Fibroblast of lung (primary cell): ENCODE results near the gene NIT1. TPM values are rescaled to one million over a fixed set of nuclear protein-coding genes. Genes with fewer than 3 reads are reported as not detected.

ENCODE experiments used
- DNase-seq, 2 donors: peaks; one replicate each; pipeline versions ENCODE4 v3.0.0 to v3.0.0-alpha.2; 2010; ENCODE audit warnings: low read depth in 2 of 2
- H2AFZ ChIP-seq: 2 replicates; pipeline ENCODE4 v1.5.1; 2012; ENCODE audit warnings: low read length, control low read depth, inconsistent platforms
- H3K27ac ChIP-seq: 2 replicates; pipeline ENCODE4 v1.5.1; 2011; ENCODE audit warnings: low read length, control low read depth; ENCODE audit not compliant: insufficient read depth
- H3K27me3 ChIP-seq: 2 replicates; pipeline ENCODE4 v1.5.1; 2011; ENCODE audit warnings: mild to moderate bottlenecking, low read length; ENCODE audit not compliant: control insufficient read depth, insufficient read depth
- H3K36me3 ChIP-seq: 2 replicates; pipeline ENCODE4 v1.5.1; 2011; ENCODE audit warnings: low read length; ENCODE audit not compliant: control insufficient read depth, insufficient read depth
- H3K4me1 ChIP-seq: 2 replicates; pipeline ENCODE4 v1.5.1; 2011; ENCODE audit warnings: low read length; ENCODE audit not compliant: control insufficient read depth, insufficient read depth; ENCODE audit errors: extremely low read depth
- H3K4me2 ChIP-seq: 2 replicates; pipeline ENCODE4 v1.5.1; 2011; ENCODE audit warnings: low read length, control low read depth; ENCODE audit not compliant: insufficient read depth; ENCODE audit errors: extremely low read depth
- H3K4me3 ChIP-seq, 4 experiments: fragments of 200-600 bp in 1 of 4; sonication (generic) in 1 of 4; replicated peaks in 1 of 4; 2 replicates each; pipeline ENCODE4 v1.5.1; 2011 to 2016; ENCODE audit warnings: low read length in 4 of 4, low read depth in 3 of 4, mild to moderate bottlenecking in 3 of 4, control low read depth in 2 of 4, inconsistent platforms in 1 of 4, mixed read lengths in 1 of 4; ENCODE audit not compliant: insufficient read depth in 1 of 4; ENCODE audit errors: control extremely low read depth in 1 of 4
- H3K79me2 ChIP-seq: 2 replicates; pipeline ENCODE4 v1.5.1; 2012; ENCODE audit warnings: mild to moderate bottlenecking, low read length, inconsistent platforms; ENCODE audit not compliant: control insufficient read depth, insufficient read depth
- H3K9ac ChIP-seq: 2 replicates; pipeline ENCODE4 v1.5.1; 2011; ENCODE audit warnings: mild to moderate bottlenecking, low read length, control low read depth; ENCODE audit not compliant: insufficient read depth
- H3K9me3 ChIP-seq: 2 replicates; pipeline ENCODE4 v1.5.1; 2012; ENCODE audit warnings: low read depth, low read length; ENCODE audit not compliant: control insufficient read depth, insufficient read depth
- H4K20me1 ChIP-seq: 2 replicates; pipeline ENCODE4 v1.5.1; 2011; ENCODE audit warnings: low read length; ENCODE audit not compliant: control insufficient read depth, insufficient read depth; ENCODE audit errors: extremely low read depth
- EZH2 ChIP-seq: IDR thresholded peaks from 2 replicates; pipeline ENCODE4 v1.5.1; 2012; ENCODE audit warnings: low read length, control low read depth, mild to moderate bottlenecking; ENCODE audit errors: missing control alignments
- polyA plus RNA-seq, 2 donors: library from polyadenylated mRNA; depleted of rRNA in 1 of 2; stranded (reverse) in 1 of 2; unstranded in 1 of 2; fragments of >200 nt; gene quantifications; 2 replicates each; pipeline ENCODE4 v1.2.1, GENCODE V29; 2011 to 2012; ENCODE audit warnings: missing spikeins in 1 of 2
- total RNA-seq: library from RNA; depleted of rRNA; stranded (reverse); fragments of >200 nt; gene quantifications from 2 replicates; pipeline ENCODE4 v1.2.1, GENCODE V29; 2014
- TF ChIP-seq, protein P1 (sequence below), 2 donors: IDR thresholded peaks in 1 of 2; conservative IDR thresholded peaks in 1 of 2; 1 replicate in 1 of 2; 2 replicates in 1 of 2; pipeline ENCODE4 v1.5.1; 2011 to 2012; ENCODE audit warnings: low read length in 2 of 2, control low read depth in 1 of 2, inconsistent platforms in 1 of 2, low read depth in 1 of 2, mild to moderate bottlenecking in 1 of 2

Gene NIT1
- total and polyA plus RNA-seq, 2 donors (not counting 1 experiment from before 2014, with no cell fraction given): 30.6 to 42.6 TPM

GRCh38 chr1:161095230-161095629 is 22.7 kb upstream of the NIT1 start:
- Histone ChIP-seq H3K36me3 (no peaks in the 10 kb centered on the region), H3K9ac (no peak overlapping the region), H3K4me3 (no peak overlapping the region), H3K27me3 (no peaks in the 10 kb centered on the region), H3K27ac (no peak overlapping the region), H3K4me2 (no peak overlapping the region), H3K79me2 (no peaks in the 10 kb centered on the region), H4K20me1 (no peaks in the 10 kb centered on the region), H2AFZ (no peak overlapping the region), H3K9me3 (no peaks in the 10 kb centered on the region), H3K4me1 (peaks cover 11% of the 10 kb centered on the region)
- no peak for DNase-seq
- TF ChIP-seq, protein P1, sequence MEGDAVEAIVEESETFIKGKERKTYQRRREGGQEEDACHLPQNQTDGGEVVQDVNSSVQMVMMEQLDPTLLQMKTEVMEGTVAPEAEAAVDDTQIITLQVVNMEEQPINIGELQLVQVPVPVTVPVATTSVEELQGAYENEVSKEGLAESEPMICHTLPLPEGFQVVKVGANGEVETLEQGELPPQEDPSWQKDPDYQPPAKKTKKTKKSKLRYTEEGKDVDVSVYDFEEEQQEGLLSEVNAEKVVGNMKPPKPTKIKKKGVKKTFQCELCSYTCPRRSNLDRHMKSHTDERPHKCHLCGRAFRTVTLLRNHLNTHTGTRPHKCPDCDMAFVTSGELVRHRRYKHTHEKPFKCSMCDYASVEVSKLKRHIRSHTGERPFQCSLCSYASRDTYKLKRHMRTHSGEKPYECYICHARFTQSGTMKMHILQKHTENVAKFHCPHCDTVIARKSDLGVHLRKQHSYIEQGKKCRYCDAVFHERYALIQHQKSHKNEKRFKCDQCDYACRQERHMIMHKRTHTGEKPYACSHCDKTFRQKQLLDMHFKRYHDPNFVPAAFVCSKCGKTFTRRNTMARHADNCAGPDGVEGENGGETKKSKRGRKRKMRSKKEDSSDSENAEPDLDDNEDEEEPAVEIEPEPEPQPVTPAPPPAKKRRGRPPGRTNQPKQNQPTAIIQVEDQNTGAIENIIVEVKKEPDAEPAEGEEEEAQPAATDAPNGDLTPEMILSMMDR (conservative IDR thresholded peaks at IDR 0.05 in 1 of 2, IDR thresholded peaks at IDR 0.05 in 1 of 2; ENCODE audit: low read depth in 1 of 2, low read length in 2 of 2): no peak
- TF ChIP-seq EZH2: no peak

DNA sequence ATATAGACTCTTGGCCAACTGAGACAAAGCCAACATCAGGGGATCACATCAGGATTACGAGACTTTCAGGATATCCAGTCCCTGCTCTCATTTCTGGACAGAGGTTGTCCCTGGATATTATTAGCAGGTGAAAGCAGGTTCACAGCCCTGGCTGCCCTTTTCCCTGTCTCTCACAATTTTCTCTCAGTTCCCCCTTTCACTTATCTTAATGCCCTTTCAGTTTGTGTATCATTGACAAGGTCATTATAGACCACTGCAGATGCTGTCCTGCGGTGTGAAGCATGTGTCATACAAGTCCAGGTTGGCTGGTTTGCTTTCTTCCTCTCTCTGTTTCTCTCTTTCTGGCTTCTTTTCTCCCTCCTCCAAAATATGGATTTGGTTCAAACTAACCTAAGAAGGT is 21.9 kb upstream of the NIT1 start:
- no peak overlapping the region for H3K9ac ChIP-seq
- no peak overlapping the region for H3K4me2 ChIP-seq
- H3K79me2 ChIP-seq: no peaks in the 10 kb centered on the region
- H2AFZ ChIP-seq: no peak overlapping the region
- no peaks in the 10 kb centered on the region for H4K20me1 ChIP-seq
- no peak overlapping the region for H3K4me3 ChIP-seq
- H3K9me3 ChIP-seq: no peaks in the 10 kb centered on the region
- TF ChIP-seq, protein P1 (conservative IDR thresholded peaks at IDR 0.05 in 1 of 2, IDR thresholded peaks at IDR 0.05 in 1 of 2; ENCODE audit: low read depth in 1 of 2, low read length in 2 of 2): no peak
- TF ChIP-seq EZH2: no peak
- no peak for DNase-seq
- peaks cover 11% of the 10 kb centered on the region for H3K4me1 ChIP-seq
- no peaks in the 10 kb centered on the region for H3K27me3 ChIP-seq
- H3K27ac ChIP-seq: no peak overlapping the region
- H3K36me3 ChIP-seq: no peaks in the 10 kb centered on the region

DNA sequence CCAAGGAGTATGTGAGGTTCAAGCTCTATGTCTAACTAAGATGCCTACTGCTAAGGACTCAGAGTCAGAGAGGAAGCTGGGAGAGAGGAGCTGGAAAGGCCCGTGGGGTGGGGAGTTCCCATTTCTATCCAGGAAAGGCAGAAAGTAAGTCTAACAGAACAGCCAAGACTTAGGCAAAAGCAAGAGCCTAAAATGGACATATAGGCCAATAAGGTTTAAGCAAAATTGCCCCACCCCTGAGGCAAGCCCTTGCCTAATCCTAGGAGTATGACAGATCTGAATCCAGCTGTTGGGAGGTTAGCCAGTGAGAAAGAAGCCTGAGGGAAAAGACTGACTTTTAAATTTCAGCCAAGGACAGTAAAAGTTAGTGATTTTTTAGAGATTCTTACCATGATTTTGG is 21.4 kb upstream of the NIT1 start:
- Histone ChIP-seq H3K9me3 (no peaks in the 10 kb centered on the region), H4K20me1 (no peaks in the 10 kb centered on the region), H3K27me3 (no peaks in the 10 kb centered on the region), H2AFZ (no peak overlapping the region), H3K4me2 (no peak overlapping the region), H3K79me2 (no peaks in the 10 kb centered on the region), H3K4me3 (no peak overlapping the region), H3K4me1 (peaks cover 11% of the 10 kb centered on the region), H3K27ac (no peak overlapping the region), H3K36me3 (no peaks in the 10 kb centered on the region), H3K9ac (no peak overlapping the region)
- peak in 1 of 2 donors; percentile 91 for DNase-seq
- no peak for TF ChIP-seq EZH2
- TF ChIP-seq, protein P1 (conservative IDR thresholded peaks at IDR 0.05 in 1 of 2, IDR thresholded peaks at IDR 0.05 in 1 of 2; ENCODE audit: low read depth in 1 of 2, low read length in 2 of 2): no peak
